Measurements from ENCODE around the gene SLC23A2. TPM values are rescaled to one million over a fixed set of nuclear protein-coding genes. Genes with fewer than 3 reads are reported as not detected.

SLC23A2 gene
- total RNA-seq, 1 donor from 2014 or later = 12.5 TPM

DNA sequence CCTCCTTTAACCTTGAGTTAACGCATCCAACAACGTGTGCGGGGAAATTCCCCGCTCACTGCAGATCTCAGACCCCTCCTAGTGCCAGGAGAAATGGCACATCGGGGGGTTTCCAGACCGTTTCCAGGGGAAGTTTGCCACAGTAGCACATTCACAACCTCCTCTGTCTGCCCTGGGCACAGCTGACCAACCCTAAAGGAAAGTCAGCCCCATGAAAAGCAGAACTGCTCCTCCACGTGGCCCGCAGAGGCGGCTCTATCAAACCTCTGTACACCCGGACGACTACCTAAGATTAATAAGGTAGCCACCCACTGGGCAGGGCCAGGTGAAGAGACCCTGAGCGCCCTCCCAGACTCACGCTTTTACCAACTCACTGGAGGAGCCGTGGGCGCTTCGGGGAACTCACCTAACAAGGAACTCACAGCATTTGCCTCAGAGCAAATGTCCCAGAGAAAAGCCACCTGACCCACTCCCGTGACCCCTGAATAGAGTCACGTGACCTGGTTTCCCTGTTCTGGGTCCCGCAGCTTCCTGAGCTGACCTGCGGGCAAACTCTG, 186.5 kb downstream of the SLC23A2 start:
- no peak for DNase-seq (ENCODE audit: low spot score)

DNA sequence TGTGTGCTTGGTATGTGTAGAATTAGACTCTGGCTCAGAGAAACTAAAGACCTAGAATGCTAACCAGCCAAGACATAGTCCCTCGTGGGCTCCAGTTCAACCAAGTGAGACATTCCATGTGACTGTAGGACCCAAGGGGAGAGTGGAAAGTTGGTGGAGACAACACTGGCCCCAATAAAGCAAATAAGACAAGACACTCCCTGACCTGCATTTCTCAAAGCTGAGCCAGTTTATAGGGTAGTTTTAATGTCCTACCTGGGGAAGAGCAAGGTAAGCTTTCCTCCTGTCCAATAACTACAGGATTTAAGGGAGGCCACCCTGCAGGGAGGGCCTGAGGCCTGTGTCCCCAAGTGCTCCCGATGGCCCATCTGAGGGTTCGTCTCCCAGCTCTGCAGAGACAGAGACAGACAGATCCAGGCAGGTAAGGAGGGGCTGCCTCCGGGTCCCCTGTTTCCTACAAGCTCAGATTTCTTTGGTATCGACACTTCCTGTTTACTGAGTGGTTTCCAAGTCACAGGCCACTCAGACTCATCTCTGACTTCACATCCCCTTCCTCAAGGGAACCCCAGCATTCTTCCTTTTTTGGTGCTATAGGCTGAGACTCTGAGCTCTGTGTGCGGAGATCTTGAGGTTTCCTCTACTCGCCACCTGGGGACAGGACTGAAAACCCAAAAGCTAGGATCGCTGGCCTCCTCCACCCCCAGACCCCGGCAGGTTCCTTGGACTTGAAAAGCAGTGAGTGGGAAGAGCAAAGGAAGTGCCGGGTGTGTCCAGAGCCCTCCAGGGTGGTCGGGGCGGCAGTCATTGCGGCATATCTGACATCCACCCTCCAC, 187.2 kb downstream of the SLC23A2 start:
- no peak for DNase-seq (ENCODE audit: low spot score)

DNA sequence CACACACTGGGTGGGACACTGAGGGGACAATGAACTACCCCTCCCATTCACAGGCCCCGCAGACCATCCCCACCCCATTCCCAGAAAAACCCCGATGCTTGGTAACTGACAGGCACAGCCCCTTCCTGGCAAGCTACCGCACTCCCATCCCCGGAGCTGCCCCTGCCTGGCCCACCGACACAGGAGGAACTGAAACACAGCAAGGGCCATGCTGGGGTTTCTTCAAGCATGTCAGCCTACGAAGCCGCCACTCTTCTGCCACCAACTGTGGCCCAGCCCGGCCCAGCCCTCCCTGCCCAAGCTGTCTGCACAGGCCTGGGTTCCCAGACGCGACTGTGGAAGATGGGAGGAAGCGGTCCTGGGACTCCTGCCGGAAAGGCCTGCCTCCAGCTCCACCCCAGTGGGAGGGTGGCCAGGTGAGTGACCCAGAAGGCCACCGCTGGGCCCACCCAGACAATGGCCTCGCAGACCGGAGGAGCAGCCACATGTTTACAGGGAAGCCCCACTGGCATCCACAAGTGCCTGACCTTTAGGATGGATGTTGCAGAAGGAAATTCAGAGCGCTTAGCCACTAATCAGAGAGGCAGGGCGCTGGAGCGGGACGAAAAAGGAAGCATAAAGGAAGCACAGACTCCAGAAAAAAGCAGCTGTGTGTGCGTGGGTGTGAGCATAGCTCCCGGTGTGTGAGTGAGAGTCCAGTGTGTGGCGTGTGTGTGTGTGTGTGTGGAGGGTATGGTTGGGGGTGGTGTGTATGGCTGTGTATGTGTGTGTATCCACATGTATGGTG, 188.0 kb downstream of the SLC23A2 start:
- DNase-seq (ENCODE audit: low spot score) = no peak

DNA sequence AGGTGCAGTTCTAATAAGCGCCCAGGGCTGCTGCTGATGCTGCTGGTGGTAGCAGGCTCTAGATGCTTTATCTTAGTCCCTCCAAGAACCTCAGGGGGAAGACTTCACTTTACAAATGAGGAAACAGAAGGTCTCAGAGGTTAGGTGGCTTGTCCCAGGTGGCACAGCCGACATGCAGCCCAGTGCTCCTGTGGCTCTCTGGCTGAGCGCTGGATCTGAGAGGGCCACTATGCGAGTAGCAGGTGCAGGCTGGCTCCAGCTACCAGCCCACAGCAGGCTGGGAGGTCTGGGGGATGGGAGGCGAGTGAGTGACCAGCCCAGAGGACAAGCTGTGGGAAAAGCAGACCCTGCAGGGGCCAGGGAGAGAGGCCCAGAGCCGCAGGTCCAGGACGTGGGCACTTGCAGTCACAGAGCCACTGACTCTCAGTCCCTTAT, 188.7 kb downstream of the SLC23A2 start:
- no peak for DNase-seq (ENCODE audit: low spot score)

DNA sequence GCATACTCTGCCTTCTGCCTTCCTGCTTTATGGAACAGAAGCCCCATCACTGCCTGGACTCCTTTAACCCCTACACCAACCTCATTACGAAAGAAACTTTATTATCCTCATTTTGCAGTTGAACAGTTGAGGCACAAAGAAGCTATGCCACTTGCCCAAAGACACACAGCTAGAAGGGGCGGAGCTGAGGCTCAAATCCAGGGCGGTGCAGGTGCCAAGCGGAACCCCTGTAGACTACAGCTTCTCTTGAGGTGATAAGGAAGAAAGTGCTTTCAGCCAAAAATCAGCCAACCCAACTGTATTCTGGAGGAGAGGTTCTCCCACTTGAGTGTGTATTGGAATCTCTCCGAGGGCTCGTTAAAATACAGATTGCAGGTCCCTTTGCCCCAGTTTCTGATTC, 189.1 kb downstream of the SLC23A2 start:
- DNase-seq (ENCODE audit: low spot score) = no peak

DNA sequence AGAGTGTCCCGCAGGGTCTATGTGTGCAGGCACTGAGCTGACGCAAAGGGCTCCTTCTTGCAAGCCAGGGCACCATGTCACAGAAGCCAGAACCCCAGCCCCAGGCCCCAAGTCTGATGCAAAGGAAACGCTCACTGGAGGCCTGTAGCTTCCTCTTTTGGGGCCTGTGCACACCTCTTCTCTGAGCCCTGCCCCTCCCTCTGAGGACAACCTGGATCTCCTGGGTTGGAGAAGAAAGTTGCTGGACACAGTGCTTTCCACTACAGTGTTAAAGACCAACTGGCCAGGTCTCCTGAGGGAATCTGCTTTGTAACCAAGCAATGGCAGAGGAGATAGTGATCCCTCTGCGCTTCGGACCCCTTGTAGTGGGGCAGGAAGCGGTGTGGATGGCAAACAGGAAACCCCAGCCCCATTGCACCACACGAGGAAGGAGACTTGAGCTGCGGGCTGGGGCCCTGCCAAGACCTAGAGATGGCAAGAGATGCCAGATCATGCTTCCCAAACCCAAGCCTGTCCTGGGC, 189.6 kb downstream of the SLC23A2 start:
- no peak for DNase-seq (ENCODE audit: low spot score)

DNA sequence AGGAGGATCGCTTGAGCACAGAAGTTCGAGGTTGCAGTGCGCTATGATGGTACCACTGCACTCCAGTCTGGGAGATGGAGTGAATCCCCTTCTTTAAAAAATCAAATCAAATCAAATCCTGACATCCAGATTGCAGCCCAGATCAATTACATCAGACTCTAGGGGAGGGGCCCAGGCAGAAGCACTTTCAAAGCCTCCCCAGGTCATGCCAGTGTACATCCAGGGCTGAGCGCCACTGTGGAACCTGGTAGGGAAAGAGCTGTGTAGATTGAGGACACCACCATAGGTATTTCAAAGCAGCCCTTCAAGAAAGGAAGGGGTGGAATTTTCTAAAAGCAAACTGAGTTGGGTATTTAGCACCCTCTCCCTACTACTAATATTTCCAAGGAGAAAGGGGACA, 190.1 kb downstream of the SLC23A2 start:
- DNase-seq (ENCODE audit: low spot score) = no peak

DNA sequence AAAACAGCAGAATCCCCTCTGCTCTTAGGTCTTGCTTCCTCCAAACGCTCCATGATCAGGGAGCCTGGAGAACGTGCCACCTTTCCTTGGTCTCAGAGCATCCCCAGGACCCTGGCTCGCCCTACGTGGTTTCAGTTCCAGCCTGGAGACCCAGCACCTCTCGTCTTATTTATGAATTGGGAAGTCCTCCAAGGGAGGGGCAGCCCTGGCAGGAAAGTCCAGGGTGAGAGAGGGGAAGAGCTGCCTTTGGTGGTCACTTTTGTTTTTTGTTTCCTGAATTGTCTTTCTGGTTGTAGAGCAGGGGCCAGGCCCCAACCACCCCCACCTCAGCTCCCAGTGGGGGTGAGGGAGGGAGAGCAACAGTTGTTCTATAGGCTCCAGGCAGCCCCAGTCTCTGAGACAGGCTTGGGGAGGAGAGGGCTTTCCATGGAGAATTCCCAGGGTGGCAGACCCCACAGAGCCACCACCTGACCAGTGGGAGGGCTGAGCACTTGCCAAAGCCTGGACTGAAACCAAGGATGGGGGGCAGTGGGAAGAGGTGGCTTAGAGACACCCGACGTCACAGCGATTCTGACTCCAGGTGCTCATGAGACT, 190.8 kb downstream of the SLC23A2 start:
- DNase-seq (ENCODE audit: low spot score) = no peak

DNA sequence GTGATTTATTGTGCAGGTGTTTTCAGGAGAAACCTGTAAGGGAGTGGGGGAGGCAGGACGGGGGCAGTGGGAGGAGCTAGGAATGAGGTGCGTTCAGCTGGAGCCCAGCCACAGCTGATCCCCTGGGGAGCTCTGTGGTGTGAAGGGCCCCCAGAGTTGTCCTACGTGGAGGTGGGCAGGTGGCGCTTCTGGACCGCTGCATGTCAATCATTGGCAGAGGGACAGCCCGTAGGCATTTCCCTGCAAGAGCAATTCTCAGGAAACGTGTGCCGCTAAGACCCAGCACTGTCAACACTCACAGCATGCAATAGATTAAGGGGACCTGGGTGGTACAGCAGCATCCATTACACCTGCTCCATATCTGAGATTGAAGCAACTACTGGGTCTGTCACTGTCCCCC, 191.6 kb downstream of the SLC23A2 start:
- no peak for DNase-seq (ENCODE audit: low spot score)

DNA sequence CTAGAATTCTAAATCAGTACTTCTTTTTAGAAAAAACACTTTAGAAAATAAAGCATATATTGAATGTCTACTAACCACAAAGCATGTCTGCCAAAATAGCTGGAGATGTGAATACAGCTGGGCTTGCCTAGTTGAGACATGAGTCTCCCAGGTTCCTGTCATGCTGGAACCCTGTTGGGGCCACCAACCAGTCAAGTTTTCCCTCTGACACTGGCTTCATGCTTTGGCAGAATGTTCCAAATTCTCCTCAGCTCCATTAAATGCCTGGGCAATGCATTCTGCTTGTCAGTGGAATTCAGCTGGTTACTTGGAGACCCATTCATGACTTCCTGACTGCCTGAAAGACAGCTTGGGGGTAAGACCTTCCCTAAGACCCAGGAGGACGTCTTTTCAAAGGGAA, 192.4 kb downstream of the SLC23A2 start:
- no peak for DNase-seq (ENCODE audit: low spot score)

DNA sequence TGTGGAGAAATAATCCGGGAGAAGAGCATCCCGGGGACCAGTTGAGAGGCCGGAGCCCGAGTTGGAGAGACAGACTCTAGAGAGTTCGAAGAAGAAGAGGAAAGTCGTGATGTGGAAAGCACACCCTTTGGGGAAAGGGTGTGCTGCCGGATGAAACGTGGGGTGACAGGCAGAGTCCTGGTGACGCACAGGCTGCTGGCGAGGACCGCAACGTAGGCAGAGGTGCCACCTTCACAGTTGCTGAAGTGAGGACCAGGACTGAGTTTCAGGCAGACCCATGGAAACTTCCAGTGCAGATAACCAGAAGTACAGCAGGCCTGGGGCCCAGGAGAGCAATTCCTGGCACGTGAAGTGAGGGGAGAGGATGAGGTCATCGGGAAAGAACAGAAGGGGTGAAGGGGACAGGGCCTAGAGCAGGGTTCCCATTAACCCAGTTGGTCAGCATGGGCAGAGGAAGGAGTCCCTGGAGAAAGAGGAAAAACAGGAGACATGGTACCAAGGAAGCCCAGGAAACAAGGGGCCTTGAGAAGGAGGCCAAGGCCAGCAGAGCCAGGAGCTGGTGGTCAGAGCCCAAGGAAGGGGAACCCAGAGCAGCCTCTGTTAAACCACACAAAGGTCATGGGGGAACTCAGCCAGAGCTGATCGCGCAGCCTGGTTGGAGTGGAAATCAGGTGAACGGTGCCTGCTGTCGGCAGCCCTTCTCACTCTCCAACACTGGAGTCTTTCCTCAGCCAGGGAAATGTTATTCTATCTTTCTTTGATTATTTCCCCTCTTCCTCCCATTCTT, 195.5 kb downstream of the SLC23A2 start:
- DNase-seq (ENCODE audit: low spot score) = no peak

DNA sequence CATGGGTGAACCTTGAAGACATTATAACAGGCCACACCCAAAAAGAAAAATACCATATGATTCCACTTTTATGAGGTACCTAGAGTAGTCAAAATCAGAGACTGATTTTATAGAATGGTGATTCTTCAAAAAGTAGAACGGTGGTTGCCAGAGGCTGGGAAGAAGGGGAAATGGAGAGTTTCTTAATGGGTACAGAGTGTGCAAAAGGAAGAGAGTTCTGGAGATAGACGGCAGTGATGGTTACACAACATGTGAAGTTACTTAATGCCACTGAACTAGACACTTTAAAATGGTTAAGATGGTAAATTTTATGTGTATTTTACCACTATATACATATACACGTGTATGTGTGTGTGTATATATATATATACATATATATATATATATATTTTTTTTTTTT, 198.8 kb downstream of the SLC23A2 start:
- no peak for DNase-seq (ENCODE audit: low spot score)

Other genes starting within 250 kb of the SLC23A2 start
- 22.6 TPM for gene RASSF2, start 177.9 kb downstream of the SLC23A2 start, total RNA-seq (ENCODE audit: insufficient read depth, low replicate concordance)
- gene TMEM230, start 111.6 kb upstream of the SLC23A2 start, total RNA-seq (ENCODE audit: insufficient read depth, low replicate concordance) = 70.5 TPM
- gene PCNA, start 118.4 kb upstream of the SLC23A2 start, total RNA-seq (ENCODE audit: insufficient read depth, low replicate concordance) = 29.4 TPM
- 27.2 TPM for gene CDS2, start 125.5 kb upstream of the SLC23A2 start, total RNA-seq (ENCODE audit: insufficient read depth, low replicate concordance)

Measured in umbilical cord (tissue), 2 donors.